22Rv1 (cell line): Measurements from ENCODE around the gene ZNF649.

Experiments
- H3K27ac ChIP-seq: fragments of 450-650 bp; 2 replicates; pipeline ENCODE4 v1.5.1; 2017
- CTCF ChIP-seq: fragments of 450-650 bp; IDR thresholded peaks from 2 replicates; pipeline ENCODE4 v1.5.1; 2017; ENCODE audit warnings: mild to moderate bottlenecking
- ZFX ChIP-seq: fragments of 450-650 bp; IDR thresholded peaks from 2 replicates; pipeline ENCODE4 v1.6.1; 2017; ENCODE audit warnings: antibody characterized with exemption, borderline replicate concordance

Gene ZNF649

GRCh38 chr19:51904331-51905165, at the start of gene ZNF649:
TSS of gene ZNF649 (minus strand) at chr19:51905017. CDS start at chr19:51900107, 4,910 bp downstream.
- peak within 1 kb of the TSS; percentile 54 for H3K27ac ChIP-seq
- TF ChIP-seq CTCF (peak; percentile 22), ZFX (no peak)

- no peak for TF ChIP-seq CTCF
- TF ChIP-seq ZFX = no peak
- no peak overlapping the region for H3K27ac ChIP-seq
Observed at GRCh38 chr19:51948975-51949374, 44.2 kb upstream of the ZNF649 start.

GRCh38 chr19:51946602-51947001, 41.8 kb upstream of the ZNF649 start:
- TF ChIP-seq ZFX (no peak), CTCF (no peak)
- H3K27ac ChIP-seq = no peak overlapping the region

GRCh38 chr19:51944798-51945552, 40.2 kb upstream of the ZNF649 start:
- TF ChIP-seq ZFX = no peak
- no peak for TF ChIP-seq CTCF
- no peak overlapping the region for H3K27ac ChIP-seq

GRCh38 chr19:51938936-51939335, 34.1 kb upstream of the ZNF649 start:
- TF ChIP-seq CTCF = no peak
- no peak for TF ChIP-seq ZFX

GRCh38 chr19:51931921-51932320, 27.1 kb upstream of the ZNF649 start:
- H3K27ac ChIP-seq = no peak overlapping the region
- TF ChIP-seq ZFX (no peak), CTCF (no peak)

More at GRCh38 chr19:51938936-51939335, 34.1 kb upstream of the ZNF649 start:
- H3K27ac ChIP-seq = no peak overlapping the region

GRCh38 chr19:51927859-51928258, 23.0 kb upstream of the ZNF649 start:
- peak overlapping the region; percentile 81; the same call in 1 of the 2 replicates for H3K27ac ChIP-seq
- TF ChIP-seq CTCF (no peak), ZFX (no peak)
